ENCODE results near the gene SLC7A11.

- TF ChIP-seq CREB1 (CRISPR knock-in tag; IDR thresholded peaks at IDR 0.05; ENCODE audit: low read depth) (no peak), CTCF (conservative IDR thresholded peaks at IDR 0.05; ENCODE audit: low read depth in 2 of 2) (no peak), POLR2AphosphoS5 (IDR thresholded peaks at IDR 0.05; ENCODE audit: low read depth) (no peak), EZH2phosphoT487 (IDR thresholded peaks at IDR 0.05; ENCODE audit: unreplicated experiment) (no peak), EZH2 (IDR thresholded peaks at IDR 0.05; ENCODE audit: low read depth, unreplicated experiment) (no peak), REST (IDR thresholded peaks at IDR 0.05; ENCODE audit: unreplicated experiment) (no peak), JUNB (IDR thresholded peaks at IDR 0.05; ENCODE audit: unreplicated experiment) (no peak), ZNF114 (CRISPR knock-in tag; IDR thresholded peaks at IDR 0.05) (no peak), ZNF331 (CRISPR knock-in tag; IDR thresholded peaks at IDR 0.05; ENCODE audit: low read depth) (no peak), NANOG (IDR thresholded peaks at IDR 0.05; ENCODE audit: borderline replicate concordance) (no peak), ETS1 (IDR thresholded peaks at IDR 0.05) (no peak)
Measured at GRCh38 chr4:138226351-138226750, 15.8 kb downstream of the SLC7A11 start.

Data from GM23338 (cell line).